DMS53 treated with DMSO at 0.1 percent for 48 hours (cell line): ENCODE results near the gene ADAM19.

Source experiments
- DNase-seq: peaks from one replicate; lab custom pipeline; 2025; ENCODE audit not compliant: unreplicated experiment; lab: John Stamatoyannopoulos, UW

Gene ADAM19

GRCh38 chr5:157544623-157544989 is 31.0 kb downstream of the ADAM19 start:
- no peak for DNase-seq

GRCh38 chr5:157543825-157544622 is 31.6 kb downstream of the ADAM19 start:
- DNase-seq, result peak; percentile 8

- DNase-seq, result no peak
Observed at GRCh38 chr5:157542282-157543000, 33.1 kb downstream of the ADAM19 start.

GRCh38 chr5:157541447-157542118 is 34.0 kb downstream of the ADAM19 start:
- DNase-seq, result no peak

- DNase-seq, result no peak
Observed at GRCh38 chr5:157540707-157541446, 34.7 kb downstream of the ADAM19 start.

- no peak for DNase-seq
Observed at GRCh38 chr5:157540124-157540523, 35.5 kb downstream of the ADAM19 start.

GRCh38 chr5:157539503-157540022 is 36.0 kb downstream of the ADAM19 start:
- DNase-seq, result no peak

GRCh38 chr5:157538311-157538710 is 37.3 kb downstream of the ADAM19 start:
- DNase-seq, result no peak

- no peak for DNase-seq
Observed at GRCh38 chr5:157535042-157535865, 40.3 kb downstream of the ADAM19 start.

- no peak for DNase-seq
Observed at GRCh38 chr5:157533011-157533481, 42.5 kb downstream of the ADAM19 start.

- no peak for DNase-seq
Observed at GRCh38 chr5:157532022-157532421, 43.6 kb downstream of the ADAM19 start.

- DNase-seq, result no peak
Observed at GRCh38 chr5:157530226-157530972, 45.2 kb downstream of the ADAM19 start.

- DNase-seq, result no peak
Observed at GRCh38 chr5:157529002-157529401, 46.6 kb downstream of the ADAM19 start.

GRCh38 chr5:157528036-157528632 is 47.4 kb downstream of the ADAM19 start:
- no peak for DNase-seq

- DNase-seq, result no peak
Observed at GRCh38 chr5:157524887-157525286, 50.7 kb downstream of the ADAM19 start.

GRCh38 chr5:157523976-157524375 is 51.6 kb downstream of the ADAM19 start:
- DNase-seq, result no peak

GRCh38 chr5:157521704-157522029 is 53.9 kb downstream of the ADAM19 start:
- DNase-seq, result no peak

GRCh38 chr5:157520911-157521703 is 54.5 kb downstream of the ADAM19 start:
- DNase-seq, result no peak
